GM19239 (cell line): ENCODE data around the gene HYDIN.
"Not testable (repeated sequence)": the region's sequence is repeated elsewhere in the genome, so short reads cannot be mapped to it uniquely, and the experiment has no call there.

Source experiments
- DNase-seq: peaks from one replicate; pipeline ENCODE4 v3.0.0; 2011; ENCODE audit warnings: low spot score; ENCODE audit not compliant: insufficient read length
- FAIRE-seq: peaks from 2 replicates; lab custom pipeline; 2011; peaks lifted over from hg19 to GRCh38; lab: Jason Lieb, UNC

HYDIN gene

DNA sequence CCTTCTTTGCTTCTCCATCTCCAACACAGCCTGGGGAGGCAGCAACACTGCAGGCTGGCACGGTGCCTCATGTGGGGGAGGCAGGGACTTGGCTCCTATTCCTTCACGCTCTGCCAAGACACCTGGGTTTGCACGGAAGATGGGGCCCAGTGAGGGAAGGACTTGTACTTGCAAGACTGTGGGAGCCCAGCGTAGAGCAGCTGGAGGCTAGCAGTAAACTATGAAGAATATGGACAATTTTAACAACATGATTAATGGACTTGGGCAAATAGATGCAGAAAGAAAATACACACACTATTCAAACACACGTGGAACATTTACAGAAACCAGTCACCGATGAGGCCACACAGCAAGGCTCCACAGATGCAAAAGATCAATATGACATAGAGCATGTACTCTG, 308.4 kb downstream of the HYDIN start:
- not testable (repeated sequence) for FAIRE-seq, DNase-seq

DNA sequence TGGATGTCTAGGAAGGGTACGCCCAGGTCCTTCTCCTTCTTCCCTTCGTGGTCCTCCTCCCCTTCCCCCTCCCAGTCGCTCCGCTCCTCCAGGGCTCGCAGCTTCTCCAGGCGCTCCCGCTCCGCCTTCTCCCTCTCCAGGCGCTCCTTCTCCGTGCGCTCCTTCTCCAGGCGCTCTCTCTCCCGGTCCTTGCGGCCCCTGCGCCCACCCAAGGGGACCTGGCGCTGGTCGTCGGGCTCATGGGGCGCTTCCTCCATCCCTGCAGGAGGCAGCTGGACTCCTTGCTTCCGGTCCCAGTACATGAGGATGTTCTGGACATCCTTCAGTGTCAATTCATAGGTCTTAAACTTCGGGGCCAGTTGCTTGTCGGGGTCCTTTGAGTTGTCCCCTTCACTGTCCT, 309.9 kb downstream of the HYDIN start:
- FAIRE-seq, DNase-seq: not testable (repeated sequence)

DNA sequence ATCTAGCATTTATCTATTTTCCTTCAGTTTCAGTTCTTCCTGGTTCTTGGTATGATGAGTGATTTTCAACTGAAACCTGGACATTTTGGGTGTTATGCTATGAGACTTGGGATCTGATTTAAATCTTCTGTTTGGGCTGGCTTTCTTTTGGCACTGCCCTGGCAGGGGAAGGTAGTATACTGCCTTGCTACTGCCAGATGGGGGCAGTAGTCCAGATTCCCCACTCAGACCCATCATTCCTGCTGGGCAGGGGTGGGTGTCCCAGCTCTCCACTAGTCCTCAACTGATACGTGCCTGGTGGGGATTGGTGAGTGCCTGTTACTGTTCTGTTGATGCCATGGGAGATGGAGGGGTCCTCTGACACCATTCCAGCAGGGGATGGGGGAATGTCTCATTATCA, 342.3 kb downstream of the HYDIN start:
- DNase-seq, FAIRE-seq: not testable (repeated sequence)

DNA sequence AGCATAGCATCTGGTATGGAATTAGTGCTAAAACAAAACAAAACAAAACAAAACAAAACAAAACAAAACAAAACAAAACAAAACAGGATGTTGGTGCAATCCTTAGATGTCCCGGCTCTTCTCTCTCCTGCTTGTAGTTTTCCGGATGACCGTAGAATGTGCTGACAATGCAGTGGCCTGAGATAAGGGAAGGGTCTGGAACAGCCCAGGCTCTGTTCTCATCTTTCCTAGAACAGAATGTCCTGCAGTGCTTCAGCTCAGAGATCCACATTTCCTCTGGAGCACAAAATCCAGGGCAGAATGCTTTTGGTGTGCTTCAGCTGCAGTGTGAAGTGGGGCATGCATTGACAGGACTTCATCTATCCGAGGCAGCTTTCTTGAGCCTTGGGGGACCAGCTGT, 345.9 kb downstream of the HYDIN start:
- FAIRE-seq, DNase-seq: not testable (repeated sequence)

DNA sequence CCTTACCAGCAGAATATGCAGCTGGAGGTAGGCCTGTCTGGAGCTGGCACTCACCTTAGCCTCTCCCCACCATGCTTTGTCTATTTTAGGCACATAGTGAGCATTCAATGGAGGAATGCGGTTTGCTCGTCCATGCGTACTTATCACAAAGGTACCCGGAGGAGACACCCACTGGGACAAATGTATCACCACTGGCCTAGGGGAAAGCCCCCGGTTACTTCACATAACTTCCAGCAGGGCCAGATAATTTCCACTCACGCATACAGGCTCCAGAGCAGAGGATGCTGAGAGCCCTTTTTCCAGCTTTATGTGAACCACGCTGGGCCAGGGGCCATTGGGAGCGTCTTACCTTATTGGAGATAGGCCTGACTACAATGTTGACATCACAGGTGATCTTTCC, 348.2 kb downstream of the HYDIN start:
- not testable (repeated sequence) for FAIRE-seq, DNase-seq

DNA sequence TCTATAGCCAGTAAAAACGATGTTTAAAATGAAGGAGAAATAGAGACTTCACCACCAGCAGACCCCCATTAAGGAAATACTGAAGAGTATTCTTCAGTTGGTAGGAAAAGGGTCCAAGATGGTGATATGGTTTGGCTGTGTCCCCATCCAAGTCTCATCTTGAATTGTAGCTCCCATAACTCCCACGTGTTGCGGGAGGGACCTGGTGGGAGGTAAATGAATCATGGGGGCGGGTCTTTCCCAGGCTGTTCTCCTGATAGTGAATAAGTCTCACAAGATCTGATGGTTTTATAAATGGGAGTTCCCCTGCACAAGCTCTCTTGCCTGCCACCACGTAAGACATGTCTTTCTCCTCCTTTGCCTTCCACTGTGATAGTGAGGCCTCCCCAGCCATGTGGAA, 352.6 kb downstream of the HYDIN start:
- not testable (repeated sequence) for FAIRE-seq, DNase-seq

DNA sequence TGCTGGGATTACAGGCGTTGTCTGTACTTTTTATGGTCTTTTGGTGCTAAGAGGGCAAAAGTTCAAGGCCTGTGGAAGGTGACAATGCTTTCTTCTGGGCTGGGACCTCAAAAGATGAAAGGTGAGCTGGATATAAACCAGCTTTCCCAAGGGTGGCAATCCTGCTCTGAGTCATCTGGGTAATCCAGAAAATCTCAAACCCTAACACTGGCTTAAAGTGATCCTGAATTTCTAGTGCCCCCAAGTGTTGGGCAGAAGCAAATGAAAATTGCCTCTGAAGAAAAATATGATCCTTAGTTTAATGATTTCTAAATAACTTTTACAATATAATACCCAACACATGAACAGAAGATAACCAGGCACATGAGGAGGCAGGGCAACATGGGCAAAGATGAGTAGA, 354.1 kb downstream of the HYDIN start:
- not testable (repeated sequence) for FAIRE-seq, DNase-seq

DNA sequence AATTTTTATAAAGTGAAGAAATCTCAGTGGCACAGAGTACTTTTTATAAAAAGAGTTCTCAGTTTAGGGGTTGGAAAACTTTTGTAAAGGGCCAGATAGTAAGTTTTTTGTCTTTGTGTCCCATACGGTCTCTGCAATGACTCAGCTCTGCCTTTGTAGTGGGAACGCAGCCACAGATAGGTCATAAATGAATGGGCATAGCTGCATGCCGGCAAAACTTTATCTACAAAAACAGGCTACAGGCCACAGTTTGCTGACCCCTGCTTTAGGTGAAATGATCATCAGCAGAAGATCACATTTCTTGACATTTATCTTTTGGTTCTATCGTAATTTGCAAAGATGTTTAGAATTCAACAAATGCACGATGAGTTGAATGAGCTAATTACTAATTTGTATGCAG, 365.8 kb downstream of the HYDIN start:
- FAIRE-seq, DNase-seq: not testable (repeated sequence)

DNA sequence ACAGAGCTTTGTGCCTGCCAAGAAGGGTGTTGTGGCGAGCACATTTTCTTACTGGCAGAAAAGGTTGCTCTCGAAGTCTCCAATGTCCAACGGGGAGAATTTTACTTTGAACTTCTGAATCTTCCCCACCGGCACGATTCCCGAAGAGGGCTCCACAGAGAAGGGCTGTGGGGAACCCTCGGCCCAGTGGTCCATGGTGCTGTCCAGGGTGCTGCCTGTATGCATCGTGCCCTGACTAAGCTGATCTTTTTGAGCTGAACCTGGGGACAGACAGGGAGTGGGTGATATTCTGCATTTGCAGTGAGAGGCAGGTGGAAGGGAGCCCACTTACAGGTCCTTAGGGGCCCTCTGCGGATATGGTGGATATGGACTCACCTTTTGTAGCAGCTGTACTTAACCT, 368.5 kb downstream of the HYDIN start:
- not testable (repeated sequence) for DNase-seq, FAIRE-seq

DNA sequence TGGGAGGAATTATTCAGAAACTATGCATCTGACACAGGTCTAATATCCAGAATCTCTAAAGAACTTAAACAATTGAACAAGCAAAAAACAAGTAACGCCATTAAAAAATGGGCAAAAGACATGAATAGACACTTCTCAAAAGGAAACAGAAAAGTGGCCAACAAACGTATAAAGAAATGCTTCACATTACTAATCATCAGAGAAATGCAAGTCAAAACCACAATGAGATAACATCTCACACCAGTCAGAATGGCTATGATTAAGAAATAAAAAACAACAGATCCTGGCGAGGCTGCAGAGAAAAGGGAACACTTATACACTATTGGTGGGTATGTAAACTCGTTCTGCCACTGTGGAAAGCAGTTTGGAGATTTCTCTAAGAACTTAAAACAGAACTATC, 379.2 kb downstream of the HYDIN start:
- not testable (repeated sequence) for DNase-seq, FAIRE-seq

DNA sequence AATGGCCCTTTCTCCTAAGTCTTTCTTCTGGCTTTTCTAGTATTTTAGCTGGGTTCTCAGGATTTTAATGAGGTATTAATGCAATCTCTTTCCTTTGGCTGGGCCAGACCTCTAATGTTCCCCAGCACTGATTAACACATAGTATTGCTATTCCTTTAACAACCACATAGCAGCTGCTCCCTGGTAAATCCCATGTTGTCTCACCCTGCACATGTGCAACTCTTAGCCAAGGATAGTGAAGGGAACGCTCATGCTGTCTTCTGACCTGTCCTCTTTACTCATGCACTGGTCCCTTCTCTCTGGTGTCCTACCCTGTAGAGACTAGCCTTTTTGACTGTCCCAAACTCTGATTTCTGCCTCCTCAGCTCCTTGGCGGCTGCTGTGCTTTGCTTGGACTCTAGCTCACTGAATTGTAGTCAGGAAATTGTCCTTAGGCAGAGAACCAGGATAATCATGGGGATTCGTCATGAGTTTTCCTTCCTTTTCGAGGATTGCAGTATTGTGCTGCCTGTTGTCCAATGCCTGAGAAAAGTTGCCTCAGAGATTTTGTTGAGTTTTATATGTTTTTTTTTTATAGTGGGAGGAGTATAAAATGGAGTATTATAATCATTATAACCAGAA, 406.9 kb downstream of the HYDIN start:
- not testable (repeated sequence) for FAIRE-seq, DNase-seq

DNA sequence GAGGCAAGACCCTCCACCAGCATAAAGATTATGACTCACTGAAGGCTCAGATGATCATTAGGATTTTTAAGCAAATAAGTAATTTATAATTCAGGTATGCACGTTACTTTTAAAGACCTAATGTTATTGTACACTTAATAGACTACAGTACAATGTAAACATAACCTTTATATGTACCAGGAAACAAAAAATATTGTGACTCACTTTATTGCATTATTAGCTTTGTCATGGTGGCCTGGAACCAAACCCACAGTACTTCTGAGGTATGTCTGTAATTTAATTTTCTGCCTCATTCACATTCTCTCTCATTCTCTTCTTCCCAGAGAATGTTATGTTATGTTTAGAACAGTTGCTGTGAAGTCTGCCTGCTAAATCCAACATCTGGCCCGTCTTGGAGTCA, 407.8 kb downstream of the HYDIN start:
- not testable (repeated sequence) for DNase-seq, FAIRE-seq

DNA sequence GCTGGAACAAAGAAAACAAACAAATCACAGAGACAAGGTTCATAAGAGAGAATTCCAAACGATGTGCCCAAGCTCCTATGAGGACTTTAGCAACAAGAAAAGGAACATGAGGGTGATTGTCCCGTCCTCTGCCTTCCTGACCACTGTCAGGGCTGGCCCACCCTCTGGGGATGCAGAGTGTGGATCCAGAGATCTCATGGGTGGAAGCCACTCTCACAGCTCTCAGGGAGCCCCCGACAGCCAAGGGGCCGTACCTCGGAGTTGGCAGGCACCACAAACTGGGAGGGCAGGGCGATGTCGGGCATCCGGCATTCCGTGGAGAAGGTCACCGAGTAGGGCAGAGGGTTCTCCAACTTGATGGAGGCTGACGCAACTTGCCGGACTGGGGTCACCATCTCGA, 412.4 kb downstream of the HYDIN start:
- DNase-seq, FAIRE-seq: not testable (repeated sequence)

DNA sequence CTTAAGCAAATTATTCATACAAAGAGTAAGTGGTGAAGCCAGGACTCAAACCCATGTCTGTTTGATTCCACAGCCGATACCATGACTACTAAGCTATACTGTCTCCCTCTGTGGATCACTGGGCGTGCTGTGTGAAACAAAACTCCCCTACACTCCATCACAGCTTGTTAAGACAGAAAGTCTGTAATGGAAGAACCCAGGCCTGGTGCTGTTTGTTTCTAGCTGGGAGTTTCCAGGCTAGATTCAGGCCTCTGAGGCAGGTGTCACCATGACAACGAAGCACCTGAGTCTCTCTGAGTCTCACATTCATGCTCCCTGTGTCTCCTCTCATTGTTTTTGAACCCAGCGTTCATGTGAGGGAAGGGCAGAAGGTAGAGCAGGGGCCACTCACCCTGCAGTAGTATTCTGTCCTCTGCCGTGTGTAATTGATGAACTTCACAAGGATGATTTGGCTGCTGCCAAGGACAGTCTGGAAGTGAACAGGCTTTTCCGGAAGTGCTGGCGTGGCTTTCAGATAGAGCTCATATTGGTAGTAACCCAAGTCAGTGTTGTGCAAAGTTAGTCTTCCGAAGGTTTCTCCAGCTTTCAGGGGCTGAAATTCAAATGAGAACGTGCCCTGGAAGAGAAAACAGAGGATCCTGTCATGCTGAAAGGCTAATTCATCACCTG, 421.0 kb downstream of the HYDIN start:
- FAIRE-seq, result no peak

DNA sequence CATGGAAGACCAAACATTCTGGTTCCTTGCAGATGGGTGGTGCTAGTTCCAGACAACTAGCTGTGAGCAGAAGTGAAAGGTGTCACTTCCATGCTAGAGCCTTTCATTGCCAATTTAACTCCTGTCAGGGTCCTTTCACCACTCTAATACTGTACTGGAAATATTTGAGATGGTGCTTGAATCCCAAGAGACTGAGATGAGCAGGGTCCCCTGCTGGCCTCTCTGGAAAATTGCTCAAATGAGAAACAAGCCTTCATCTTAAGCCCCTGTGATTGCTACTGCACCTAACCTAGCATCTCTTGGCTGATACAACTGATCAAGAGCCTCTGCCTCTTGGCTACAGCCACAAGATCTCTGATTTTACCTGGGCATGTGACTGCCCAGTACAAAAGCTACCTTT, 422.2 kb downstream of the HYDIN start:
- FAIRE-seq (no peak), DNase-seq (no peak)

More for the DNA sequence above, 421.0 kb downstream of the HYDIN start:
- no peak for DNase-seq

DNA sequence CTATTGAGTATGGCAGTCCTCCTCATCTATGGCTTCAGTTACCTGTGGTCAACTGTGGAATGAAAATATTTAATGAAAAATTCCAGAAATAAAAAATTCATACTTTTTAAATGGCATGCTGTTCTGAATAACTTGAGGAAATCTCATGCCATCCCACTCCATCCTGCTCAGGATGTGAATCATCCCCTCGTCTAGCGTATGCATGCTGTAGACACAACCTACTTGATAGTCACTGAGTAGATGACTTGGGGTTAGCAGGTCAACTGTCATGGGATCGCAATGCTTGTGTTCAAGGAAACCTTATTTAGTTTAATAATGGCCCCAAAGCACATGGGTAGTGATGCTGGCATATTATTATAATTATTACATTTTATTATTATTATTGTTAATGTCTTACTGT, 424.7 kb downstream of the HYDIN start:
- no peak for FAIRE-seq

DNA sequence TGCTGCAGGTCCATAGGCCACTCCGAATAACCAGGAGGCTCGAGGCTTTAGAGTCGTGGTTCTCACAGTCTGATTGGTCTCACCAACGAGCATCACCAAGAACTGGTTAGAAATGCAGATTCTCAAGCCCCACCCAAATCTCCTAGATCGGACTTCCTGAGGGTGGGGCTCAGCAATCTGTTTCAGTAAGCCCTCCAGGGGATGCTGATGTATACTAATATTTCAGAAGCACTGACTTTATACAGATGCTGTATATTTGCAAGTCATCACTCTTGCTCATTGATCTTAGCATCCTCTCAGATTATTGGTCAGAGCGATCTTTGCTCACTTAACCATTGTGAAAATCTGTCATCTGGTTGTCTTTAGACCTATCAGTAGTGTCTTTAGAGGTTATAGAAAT, 425.1 kb downstream of the HYDIN start:
- FAIRE-seq (no peak), DNase-seq (no peak)

More for the DNA sequence above, 424.7 kb downstream of the HYDIN start:
- DNase-seq, result no peak

DNA sequence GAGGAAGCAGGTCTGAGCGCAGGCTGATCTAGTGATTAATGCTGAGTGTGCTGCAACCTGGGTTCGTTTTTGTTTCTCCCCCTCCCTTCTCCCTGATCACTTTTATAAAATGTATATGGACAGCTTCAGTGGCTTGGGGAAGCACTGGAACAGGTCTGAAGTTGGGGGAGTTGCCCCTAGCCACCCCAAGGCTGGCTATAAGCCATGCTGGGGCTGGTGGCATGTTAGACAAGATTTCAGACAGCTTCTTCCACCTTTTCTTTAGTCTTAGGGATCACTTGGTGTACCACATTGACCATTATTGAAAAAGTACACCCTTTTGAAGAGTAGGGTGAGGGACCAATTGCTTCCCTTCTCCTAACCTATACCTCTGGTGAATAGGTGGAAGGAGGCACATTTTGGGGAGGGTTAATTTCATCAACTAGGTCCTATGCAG, 425.8 kb downstream of the HYDIN start:
- no peak for FAIRE-seq
- no peak for DNase-seq

DNA sequence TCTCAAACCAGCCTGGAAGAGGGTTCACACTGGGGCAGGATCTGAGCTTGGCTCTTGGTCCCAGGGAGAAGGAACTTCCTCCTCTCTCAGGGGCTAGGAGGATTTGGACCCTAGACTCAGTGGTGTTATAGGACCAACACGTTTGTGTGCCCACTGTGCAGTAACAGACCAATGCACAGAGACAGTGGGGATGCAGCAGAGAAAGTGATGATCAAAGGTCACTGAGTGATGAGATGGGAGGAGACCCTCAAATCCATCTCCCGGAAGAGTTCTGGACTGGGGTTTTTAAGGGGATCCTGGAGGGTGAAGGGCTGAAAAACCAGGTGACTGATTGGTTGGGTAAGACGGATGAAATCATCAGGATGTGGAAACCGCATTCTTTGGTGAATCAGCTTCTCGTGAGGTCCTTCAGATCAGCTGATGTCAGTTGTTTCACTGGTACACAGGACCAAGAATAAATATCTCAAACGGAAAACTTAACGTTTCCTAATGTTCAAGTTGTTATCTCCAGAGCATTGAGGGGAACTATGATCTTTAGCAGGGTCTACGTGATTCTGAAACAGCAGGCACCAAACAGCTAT, 426.3 kb downstream of the HYDIN start:
- DNase-seq (no peak), FAIRE-seq (no peak)

DNA sequence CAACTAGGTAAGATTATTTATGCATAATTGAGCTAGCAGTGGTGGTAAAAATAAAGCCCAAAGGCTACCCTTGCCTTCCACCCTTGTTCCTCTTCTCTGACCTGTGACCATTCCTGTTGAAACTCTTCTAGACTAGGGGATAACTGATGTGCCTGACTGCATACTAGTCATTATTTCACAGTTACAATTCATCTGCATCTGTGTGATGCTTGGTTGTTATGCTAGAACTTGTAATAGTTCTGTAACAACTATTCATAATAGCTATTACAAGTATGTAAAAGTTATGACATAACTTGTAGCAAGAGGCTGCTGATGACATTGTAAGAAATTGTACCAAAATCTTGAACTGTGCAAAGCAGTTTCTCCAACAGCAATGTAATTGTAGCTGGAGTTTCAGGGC, 427.2 kb downstream of the HYDIN start:
- FAIRE-seq (no peak), DNase-seq (no peak)

DNA sequence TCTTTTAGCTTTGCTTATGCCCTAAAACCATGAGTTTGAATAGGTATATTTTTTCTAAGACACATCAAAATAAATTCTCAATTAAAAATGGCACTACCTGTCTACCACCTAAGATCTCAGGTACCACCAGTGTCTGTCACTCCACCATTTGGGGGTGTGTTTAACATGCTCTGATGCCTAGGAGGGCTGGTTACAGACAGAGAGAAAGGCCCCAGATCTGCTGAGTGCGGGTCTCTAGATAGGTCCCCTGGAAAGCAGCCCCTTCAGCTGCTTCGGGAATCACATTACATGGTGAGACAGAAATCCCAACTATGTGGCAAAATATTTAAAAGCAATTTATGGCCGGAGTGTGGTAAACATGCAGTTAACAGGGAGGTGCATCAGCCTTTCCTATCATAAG, 428.9 kb downstream of the HYDIN start:
- FAIRE-seq (no peak), DNase-seq (no peak)
